Uterus (tissue), 2 donors: ENCODE measurements around the gene BTD.

Source experiments
- CTCF ChIP-seq, 4 experiments: fragments of 200-600 bp in 2 of 4; fragments of 450-650 bp in 2 of 4; sonication (generic) in 2 of 4; IDR thresholded peaks; one replicate each; pipeline ENCODE4 v1.5.1; 2016 to 2019; ENCODE audit warnings: antibody characterized with exemption in 4 of 4, mild to moderate bottlenecking in 2 of 4, moderate library complexity in 1 of 4
- POLR2A ChIP-seq, 2 donors: fragments of 450-650 bp; IDR thresholded peaks; one replicate each; pipeline ENCODE4 v1.6.1; 2016; ENCODE audit warnings: antibody characterized with exemption in 2 of 2, mild to moderate bottlenecking in 1 of 2, moderate library complexity in 1 of 2

GRCh38 chr3:15682561-15683185 lies 81.1 kb downstream of the BTD start:
- TF ChIP-seq CTCF (IDR thresholded peaks at IDR 0.05), result no peak
- TF ChIP-seq POLR2A (IDR thresholded peaks at IDR 0.05), result no peak
